ENCODE results near the gene ERC2. TPM values are rescaled to one million over a fixed set of nuclear protein-coding genes. Genes with fewer than 3 reads are reported as not detected.

Gene ERC2
- total and polyA plus RNA-seq, 2 of the 13 experiments (the other 11 are each of a cell fraction or from before 2014, with no cell fraction given) = 0.16 to 0.22 TPM

GRCh38 chr3:56075089-56075488 is 393.2 kb downstream of the ERC2 start:
- Histone ChIP-seq H4K20me1 (ENCODE audit: insufficient read depth, low read length) (no peaks in the 10 kb centered on the region), H3K9me3 (ENCODE audit: low read length) (no peaks in the 10 kb centered on the region), H3K27ac (ENCODE audit: extremely low read length, insufficient read depth, low read length) (no peak overlapping the region), H3K4me1 (ENCODE audit: insufficient read depth, low read length) (no peaks in the 10 kb centered on the region), H3K9ac (ENCODE audit: insufficient read depth, low read depth, low read length) (no peak overlapping the region), H3K27me3 (ENCODE audit: control insufficient read depth in 1 of 2, insufficient read depth in 2 of 2, low read length in 2 of 2) (no peaks in the 10 kb centered on the region), H2AFZ (ENCODE audit: low read length) (no peak overlapping the region), H3K36me3 (replicated peaks in 1 of 2; ENCODE audit: control insufficient read depth in 1 of 2, insufficient read depth in 2 of 2, low read length in 2 of 2) (no peaks in the 10 kb centered on the region), H3K4me2 (ENCODE audit: low read depth, low read length) (no peak overlapping the region), H3K79me2 (ENCODE audit: insufficient read depth, low read length) (no peaks in the 10 kb centered on the region), H3K4me3 (replicated peaks in 1 of 3; ENCODE audit: insufficient read depth in 1 of 3, low read depth in 2 of 3, low read length in 3 of 3) (no peak overlapping the region)
- POLR2A ChIA-PET = no interaction called here
- no peak for TF ChIP-seq ZNF253 (CRISPR knock-in tag; IDR thresholded peaks at IDR 0.05; ENCODE audit: borderline replicate concordance)
- TF ChIP-seq SOX6 (IDR thresholded peaks at IDR 0.05) = no peak
- TF ChIP-seq SOX6 (CRISPR knock-in tag; IDR thresholded peaks at IDR 0.05) = no peak
- TF ChIP-seq TRAFD1 (CRISPR knock-in tag; IDR thresholded peaks at IDR 0.05; ENCODE audit: borderline replicate concordance) = no peak
- no peak for TF ChIP-seq FOXM1 (CRISPR knock-in tag; IDR thresholded peaks at IDR 0.05)
- TF ChIP-seq MAFK (conservative IDR thresholded peaks at IDR 0.05 in 1 of 2, IDR thresholded peaks at IDR 0.05 in 1 of 2; ENCODE audit: low read length in 2 of 2) = peak in 1 of 2 experiments; percentile 38; a peak in 2 of 4 replicates
- no peak for TF ChIP-seq POLR2A (IDR thresholded peaks at IDR 0.05; ENCODE audit: insufficient read depth in 1 of 2, low read depth in 2 of 2, low read length in 2 of 2)
- TF ChIP-seq ZMAT3 (CRISPR knock-in tag; conservative IDR thresholded peaks at IDR 0.05) = no peak
- peak; percentile 6; the same call in 1 of the 2 replicates for TF ChIP-seq MAFF (IDR thresholded peaks at IDR 0.05; ENCODE audit: low read depth, low read length)
- no peak for TF ChIP-seq EEA1 (CRISPR knock-in tag; IDR thresholded peaks at IDR 0.05; ENCODE audit: borderline replicate concordance)
- CTCF ChIA-PET (ENCODE audit: low intra/inter-chr PET ratio, low total read pairs) = no interaction called here
- intact Hi-C loops (cut with micrococcal nuclease; ENCODE audit: unreplicated experiment) = no loop called here
- in situ Hi-C loops (cut with HindIII; ENCODE audit: extremely low pct_ligation_motif_present, low pct_unique_long_range_greater_than_20kb) = no loop called here
- ATAC-seq (no peak), FAIRE-seq (no peak), DNase-seq (ENCODE audit: low spot score) (no peak)
- 0% methylated on average over 1 of the region's 1 CpG for WGBS (ENCODE audit: low lambda C conversion rate)
- BruUV-seq (replicated peaks) = no TSS peak
